GM18951 (cell line): ENCODE results near the gene RHOB.

Experiments
- POLR2A ChIP-seq: IDR thresholded peaks from 4 replicates; pipeline ENCODE4 v1.6.1; 2011; ENCODE audit warnings: mild to moderate bottlenecking; ENCODE audit not compliant: insufficient read length, insufficient read depth; ENCODE audit errors: extremely low read depth
- in situ Hi-C: fragments of 300-500 bp; cut with MboI; formaldehyde crosslinking; loops from one replicate; pipeline ENCODE4 v1.12.0; 2022; ENCODE audit warnings: low sequenced_read_pairs, mixed read lengths, inconsistent platforms; ENCODE audit not compliant: unreplicated experiment

Gene RHOB

DNA sequence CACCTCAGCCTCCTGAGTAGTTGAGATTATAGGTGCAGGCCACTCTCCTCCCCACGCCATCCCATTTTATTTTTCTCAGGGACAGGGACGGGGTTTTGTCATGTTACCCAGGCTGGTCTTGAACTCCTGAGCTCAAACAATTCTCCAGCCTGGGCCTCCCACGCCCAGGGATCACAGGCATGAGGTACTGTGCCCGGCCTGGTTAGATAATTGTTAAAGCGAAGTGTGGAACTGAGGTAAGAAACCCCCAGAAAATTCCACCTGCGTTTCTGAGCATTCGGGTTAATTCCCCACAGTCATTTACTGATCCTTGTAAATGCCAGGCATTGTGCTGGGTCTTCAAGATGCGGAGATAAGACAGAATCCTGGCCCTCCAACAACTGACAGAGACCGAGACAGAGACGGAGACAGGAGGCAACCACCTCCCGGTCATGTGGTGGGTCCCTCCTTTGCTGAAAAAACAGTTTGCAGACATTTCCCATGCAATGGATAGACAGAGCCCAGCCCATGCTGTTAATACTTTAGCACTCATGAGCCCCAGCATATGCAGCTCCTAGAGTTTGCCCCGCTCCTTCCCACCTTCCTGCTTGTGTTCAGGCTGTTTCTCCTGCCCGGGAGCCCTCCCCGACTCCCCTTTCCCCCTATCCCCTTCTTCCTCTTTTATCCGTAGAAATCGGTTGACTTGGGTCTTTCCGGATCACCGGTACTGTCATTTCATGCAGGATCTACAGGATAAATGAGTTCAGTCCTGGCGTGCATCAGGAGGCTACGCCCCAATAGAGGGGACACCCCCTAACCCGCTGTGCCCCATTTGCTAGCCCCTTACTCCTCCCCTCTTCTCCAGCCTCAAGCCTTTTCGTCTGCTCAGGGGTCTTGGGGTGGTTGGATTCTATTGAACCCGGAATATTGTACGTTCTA is 1.6 kb upstream of the RHOB start:
- in situ Hi-C loops = loop anchor here (5.0 kb wide), 1 partner anchor 197 kb away; no protein-coding TSS in a partner anchor
- TF ChIP-seq POLR2A = no peak

DNA sequence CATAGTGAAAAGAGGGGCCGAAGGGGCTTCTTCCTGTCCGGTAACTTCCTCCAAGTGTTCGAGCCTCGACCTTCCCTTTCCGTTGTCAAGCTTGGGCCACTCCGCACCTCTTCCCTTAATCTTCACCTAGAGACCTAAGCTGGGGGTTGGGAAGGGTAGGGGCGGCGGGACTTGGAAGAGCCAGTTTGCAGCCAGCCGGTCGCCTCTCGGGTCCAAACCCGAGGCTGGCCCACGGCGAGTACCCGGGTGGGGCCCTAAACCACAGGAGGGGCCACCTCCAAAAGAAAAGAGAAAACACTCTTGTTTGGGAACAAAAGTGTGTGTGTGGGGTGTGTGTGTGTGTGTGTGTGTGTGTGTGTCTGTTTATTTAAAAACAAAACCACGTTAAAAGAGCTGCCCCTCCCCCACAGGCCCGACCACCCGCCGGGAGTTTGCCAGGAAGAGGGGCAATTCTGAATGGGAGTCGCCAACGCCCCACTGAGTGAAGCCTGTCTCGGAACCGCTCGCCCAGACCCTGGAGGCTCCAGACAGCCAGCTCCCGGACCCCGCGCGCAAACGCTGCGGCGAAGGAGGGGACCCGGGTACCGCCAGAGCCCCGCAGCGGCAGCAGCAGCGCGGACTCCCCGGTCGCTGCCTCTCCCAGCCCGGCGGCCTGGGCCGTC is 488 bp upstream of the RHOB start:
- no peak for TF ChIP-seq POLR2A

DNA sequence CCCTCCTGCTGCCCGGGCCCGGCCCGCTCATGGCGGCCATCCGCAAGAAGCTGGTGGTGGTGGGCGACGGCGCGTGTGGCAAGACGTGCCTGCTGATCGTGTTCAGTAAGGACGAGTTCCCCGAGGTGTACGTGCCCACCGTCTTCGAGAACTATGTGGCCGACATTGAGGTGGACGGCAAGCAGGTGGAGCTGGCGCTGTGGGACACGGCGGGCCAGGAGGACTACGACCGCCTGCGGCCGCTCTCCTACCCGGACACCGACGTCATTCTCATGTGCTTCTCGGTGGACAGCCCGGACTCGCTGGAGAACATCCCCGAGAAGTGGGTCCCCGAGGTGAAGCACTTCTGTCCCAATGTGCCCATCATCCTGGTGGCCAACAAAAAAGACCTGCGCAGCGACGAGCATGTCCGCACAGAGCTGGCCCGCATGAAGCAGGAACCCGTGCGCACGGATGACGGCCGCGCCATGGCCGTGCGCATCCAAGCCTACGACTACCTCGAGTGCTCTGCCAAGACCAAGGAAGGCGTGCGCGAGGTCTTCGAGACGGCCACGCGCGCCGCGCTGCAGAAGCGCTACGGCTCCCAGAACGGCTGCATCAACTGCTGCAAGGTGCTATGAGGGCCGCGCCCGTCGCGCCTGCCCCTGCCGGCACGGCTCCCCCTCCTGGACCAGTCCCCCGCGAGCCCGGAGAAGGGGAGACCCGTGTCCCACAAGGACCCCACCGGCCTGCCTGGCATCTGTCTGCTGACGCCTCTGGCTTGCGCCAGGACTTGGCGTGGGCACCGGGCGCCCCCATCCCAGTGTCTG is 767 bp downstream of the RHOB start:
- no peak for TF ChIP-seq POLR2A
- in situ Hi-C loops = no loop called here

More for the DNA sequence above, 488 bp upstream of the RHOB start:
- in situ Hi-C loops = no loop called here

DNA sequence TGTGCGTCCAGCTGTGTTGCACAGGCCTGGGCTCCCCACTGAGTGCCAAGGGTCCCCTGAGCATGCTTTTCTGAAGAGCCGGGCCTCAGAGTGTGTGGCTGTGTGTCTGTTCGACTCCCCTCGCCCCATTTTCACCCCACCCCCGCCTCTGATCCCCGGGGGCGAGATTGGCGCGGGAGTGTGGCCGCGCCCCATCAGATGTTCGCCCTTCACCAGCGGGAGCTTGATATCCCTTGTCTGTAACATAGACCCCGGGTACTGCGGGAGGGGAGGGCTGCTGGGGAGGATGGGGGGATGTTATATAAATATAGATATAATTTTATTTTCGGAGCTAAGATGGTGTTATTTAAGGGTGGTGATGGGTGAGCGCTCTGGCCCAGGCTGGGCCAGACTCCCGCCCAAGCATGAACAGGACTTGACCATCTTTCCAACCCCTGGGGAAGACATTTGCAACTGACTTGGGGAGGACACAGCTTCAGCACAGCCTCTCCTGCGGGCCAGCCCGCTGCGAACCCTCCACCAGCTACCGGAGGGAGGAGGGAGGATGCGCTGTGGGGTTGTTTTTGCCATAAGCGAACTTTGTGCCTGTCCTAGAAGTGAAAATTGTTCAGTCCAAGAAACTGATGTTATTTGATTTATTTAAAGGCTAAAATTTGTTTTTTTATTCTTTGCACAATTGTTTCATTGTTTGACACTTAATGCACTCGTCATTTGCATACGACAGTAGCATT is 1.5 kb downstream of the RHOB start:
- TF ChIP-seq POLR2A = no peak
- in situ Hi-C loops = no loop called here

DNA sequence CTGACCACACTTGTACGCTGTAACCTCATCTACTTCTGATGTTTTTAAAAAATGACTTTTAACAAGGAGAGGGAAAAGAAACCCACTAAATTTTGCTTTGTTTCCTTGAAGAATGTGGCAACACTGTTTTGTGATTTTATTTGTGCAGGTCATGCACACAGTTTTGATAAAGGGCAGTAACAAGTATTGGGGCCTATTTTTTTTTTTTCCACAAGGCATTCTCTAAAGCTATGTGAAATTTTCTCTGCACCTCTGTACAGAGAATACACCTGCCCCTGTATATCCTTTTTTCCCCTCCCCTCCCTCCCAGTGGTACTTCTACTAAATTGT is 2.1 kb downstream of the RHOB start:
- in situ Hi-C loops = no loop called here
- TF ChIP-seq POLR2A = no peak

DNA sequence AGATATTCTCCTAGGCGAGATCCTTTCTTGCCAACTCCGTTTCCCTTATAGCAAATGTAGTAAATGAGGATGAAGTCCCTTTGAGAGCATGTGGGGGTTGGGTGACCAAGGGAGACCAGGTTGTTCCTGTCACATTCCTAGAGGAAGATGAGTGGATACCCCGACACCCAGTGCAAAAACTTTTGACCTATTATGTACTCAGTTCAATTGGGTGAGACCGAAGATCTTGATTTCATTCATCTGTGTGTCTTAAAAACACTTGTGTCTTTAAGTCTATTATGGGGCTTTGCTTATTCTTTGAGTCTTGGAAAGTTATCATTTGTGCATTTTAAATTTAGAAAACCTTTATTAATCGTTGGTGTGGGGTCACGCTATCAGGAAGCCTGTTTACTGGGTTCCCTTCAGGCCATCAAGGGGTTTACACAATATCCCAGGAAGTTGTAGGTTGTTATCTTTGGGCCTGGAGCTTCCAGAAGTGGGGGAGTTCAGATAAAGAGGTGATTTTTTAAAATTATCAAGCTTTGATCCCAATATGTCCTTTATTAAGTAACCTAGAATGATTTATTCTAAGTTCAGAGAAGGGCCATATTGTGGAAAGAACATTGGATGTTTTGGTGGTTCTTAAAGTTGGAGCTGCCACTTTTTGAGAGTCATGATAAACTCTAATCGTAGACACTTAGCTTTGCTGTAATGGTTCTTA is 2.8 kb downstream of the RHOB start:
- in situ Hi-C loops = no loop called here
- no peak for TF ChIP-seq POLR2A

DNA sequence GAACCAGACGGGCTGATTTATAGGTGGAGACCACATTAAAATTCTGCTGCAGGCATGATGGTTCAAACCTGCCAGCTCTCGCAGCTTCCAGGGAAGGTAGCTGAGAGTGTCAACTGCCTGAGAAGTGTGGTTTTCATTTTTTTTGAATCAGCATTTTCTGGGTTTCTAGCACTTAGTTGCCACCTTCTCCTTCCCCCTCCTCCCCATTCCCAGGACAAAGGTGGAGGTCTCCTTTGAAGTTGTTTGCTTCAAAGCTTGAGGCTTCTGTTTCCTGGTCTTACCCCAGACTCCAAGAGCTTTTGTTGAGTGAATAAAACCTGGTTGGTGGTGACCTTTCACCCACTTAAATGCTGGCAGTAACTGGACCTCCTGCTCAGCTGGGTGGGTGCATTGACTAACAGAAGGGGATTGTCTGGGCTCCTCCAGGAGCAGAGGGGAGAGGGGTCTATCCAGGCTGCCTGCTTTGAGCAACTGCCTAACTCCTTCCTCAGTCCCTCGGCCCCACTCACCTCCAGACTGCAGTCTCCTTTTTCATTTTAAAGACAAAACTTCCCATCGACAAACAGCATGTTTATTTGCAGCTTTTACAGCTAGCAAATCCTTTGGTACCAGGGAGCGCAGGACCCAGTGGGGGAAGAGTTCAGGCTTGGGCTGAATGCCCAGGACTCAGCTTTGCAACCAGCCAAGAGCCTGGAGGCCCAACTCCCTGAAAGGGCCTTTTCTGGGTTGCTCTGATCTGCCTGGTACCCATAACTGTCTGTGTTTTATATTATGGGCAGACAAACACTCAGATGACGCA is 3.5 kb downstream of the RHOB start:
- no peak for TF ChIP-seq POLR2A
- in situ Hi-C loops = no loop called here

DNA sequence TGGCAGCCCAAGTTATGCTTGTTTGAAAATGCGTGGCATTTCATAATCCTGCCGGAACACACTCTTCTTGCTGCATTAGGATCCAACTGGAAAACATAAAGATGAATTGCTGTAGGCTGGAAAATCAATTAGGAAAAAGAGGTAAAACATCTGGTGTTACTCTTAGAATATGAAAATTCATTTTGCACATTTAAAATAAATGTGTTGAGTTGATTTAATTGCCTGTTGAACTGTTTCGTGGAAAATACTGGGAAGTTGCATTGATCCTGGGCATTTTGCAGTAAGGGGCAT is 4.1 kb downstream of the RHOB start:
- in situ Hi-C loops = no loop called here
- no peak for TF ChIP-seq POLR2A

DNA sequence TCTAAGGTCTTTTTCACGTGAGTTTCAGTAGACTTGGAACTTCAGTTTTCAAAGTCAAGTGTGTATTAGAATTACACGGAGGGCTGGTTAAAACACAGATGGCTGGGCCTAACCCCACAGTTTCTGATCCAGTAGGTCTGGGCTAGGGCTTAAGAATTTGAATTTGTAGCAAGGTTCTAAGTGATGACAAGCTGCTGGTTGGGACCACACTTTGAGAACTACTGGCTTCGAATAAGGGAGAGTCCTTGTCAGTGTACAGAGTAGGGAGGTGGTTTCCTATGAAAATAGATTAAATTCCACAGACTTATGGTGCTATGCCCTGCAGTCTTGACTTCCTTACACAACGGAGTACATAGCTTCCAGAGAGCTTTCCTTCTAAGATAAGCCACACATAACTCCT is 4.5 kb downstream of the RHOB start:
- in situ Hi-C loops = no loop called here
- TF ChIP-seq POLR2A = no peak

DNA sequence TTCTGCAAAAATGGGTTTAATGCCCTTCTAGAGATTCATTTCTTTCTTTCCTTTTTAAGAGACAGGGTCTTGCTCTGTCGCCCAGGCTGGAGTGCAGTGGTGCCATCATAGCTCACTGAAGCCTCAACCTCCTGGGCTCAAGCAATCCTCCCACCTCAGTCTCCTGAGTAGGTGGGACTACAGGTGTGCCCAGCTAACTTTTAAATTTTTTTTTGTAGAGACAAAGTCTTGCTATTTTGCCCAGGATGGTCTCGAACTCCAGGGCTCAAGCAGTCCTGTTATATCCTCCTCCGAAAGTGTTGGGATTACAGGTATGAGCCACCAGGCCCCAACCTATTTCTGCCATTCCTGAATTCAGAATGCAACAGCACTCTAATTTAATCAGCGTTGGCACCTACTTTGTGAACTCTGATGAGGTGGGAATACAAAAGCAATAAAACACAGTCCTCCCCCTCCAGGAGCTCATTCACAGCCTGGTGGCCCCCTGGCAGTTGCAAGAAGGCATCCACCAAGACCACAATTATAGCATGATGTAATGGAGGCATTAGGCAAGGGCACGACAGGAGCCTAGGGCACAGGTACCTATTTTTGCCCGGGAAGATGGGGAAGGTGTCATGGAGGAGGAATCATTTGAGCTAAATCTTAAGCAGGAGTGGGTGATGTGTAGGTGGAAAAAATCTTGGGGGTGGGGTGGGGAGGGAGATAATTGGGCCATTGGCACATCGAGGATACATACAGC is 5.1 kb downstream of the RHOB start:
- in situ Hi-C loops = no loop called here
- TF ChIP-seq POLR2A = no peak

DNA sequence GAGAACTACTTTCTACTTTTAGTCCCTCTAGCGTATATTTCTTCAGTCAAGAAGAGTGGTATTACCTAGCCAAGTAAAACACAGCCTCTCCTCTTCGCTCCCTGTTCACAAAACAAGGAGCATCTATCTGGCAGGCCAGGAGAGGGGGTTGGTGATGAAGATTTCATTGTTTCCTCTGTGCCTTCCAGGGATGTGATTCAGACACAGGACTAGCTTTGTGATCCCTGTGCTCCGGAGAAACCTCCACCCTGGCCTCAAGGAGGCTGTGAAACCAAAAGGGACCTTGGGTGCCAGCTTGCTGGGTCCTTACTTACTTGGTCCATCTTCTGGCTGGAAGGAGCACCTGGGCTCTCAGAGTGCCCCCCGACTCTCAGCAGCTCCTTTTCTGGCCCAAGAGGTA is 5.7 kb downstream of the RHOB start:
- no peak for TF ChIP-seq POLR2A
- in situ Hi-C loops = no loop called here
